Subcutaneous preadipocyte (primary cell): ENCODE data around the gene TMEM252. TPM values are rescaled to one million over a fixed set of nuclear protein-coding genes. Genes with fewer than 3 reads are reported as not detected.

Experiments used
- total RNA-seq: library from RNA; depleted of rRNA; stranded (reverse); fragments of >200 nt; gene quantifications from 2 replicates; pipeline ENCODE4 v1.2.3, GENCODE V29; 2012

The TMEM252 gene, protein sequence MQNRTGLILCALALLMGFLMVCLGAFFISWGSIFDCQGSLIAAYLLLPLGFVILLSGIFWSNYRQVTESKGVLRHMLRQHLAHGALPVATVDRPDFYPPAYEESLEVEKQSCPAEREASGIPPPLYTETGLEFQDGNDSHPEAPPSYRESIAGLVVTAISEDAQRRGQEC
- total RNA-seq = not detected in 2 replicates

GRCh38 chr9:68540712-68541535, at the start of gene TMEM252:
TMEM252 (minus strand) TSS chr9:68540883; CDS start chr9:68540814, 69 bp downstream.

Other genes with a start within 250 kb of the TMEM252 start
- under 0.01 TPM in 1 of 2 replicates, not detected in the other for gene FOXD4L3, start 238.0 kb downstream of the TMEM252 start, total RNA-seq
- 0.78 and 4.0 TPM in 2 replicates for gene PGM5, start 184.3 kb downstream of the TMEM252 start, total RNA-seq
- gene PIP5K1B, start 164.4 kb upstream of the TMEM252 start, total RNA-seq = not detected in 2 replicates